T-helper 1 cell (primary cell): Measurements from ENCODE around the gene ACAP3.

Experiments used
- DNase-seq, 5 donors: peaks; one replicate each; pipeline ENCODE4 v3.0.0-alpha.2; 2012 to 2020

The ACAP3 gene

GRCh38 chr1:1242461-1243265, 65.1 kb downstream of the ACAP3 start:
- no peak for DNase-seq
